Islet of Langerhans (tissue), 1 donor: ENCODE data around the gene DUSP16.
A peak's percentile ranks its signal among the peaks of the same experiment; 100 is the strongest.
"Not testable (repeated sequence)": the region's sequence is repeated elsewhere in the genome, so short reads cannot be mapped to it uniquely, and the experiment has no call there.

Experiments
- FAIRE-seq: peaks from one replicate; lab custom pipeline; 2011; peaks lifted over from hg19 to GRCh38; lab: Jason Lieb, UNC

The DUSP16 gene

DNA sequence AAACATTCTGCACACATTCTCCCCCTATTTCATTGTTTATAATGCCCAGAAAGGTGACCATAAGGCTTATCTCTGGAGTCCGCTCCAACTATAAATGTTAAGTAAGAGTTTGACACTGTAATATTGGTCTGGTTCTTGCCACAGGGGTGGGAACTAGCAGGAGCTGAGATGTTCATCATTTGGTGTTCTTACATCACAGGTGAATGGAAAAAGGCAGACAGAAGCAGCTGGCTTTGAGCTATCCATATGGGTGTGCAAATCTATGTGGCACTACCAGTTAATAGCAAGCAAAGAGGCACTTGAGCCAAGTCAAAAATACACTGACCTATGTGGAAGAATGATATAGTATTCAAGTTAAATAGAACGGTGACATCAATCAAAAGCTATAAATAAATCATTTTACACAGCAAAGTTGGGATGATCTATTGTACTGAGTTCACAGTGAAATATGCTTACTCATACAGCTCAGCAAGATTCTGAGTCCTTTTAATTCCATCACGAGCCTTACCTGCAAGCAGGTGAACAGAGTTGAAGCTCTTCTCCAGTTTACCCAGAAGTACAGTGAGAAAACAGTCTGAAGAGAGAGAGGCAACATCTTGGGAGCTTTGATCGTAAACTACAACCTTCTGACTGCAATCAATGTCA, 43.2 kb downstream of the DUSP16 start:
- no peak for FAIRE-seq

DNA sequence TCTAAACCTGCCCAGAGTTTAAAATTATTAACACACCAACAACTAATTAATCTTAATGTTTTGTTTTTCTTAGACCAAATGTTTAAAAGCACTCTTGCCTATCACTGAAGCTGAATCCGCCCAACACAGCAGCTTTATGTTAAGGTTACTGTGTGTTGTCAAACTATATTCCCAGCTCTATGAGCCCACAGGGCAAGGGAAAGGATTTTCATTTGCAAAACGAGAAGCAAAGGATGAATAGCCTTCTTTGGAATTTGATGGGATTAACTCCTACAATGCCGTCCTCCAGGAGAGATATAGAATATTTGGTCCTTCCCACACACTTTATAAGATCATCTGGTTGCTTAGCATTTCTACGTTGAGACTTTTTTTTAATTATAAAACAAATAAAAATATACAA, 43.7 kb downstream of the DUSP16 start:
- peak; percentile 24 for FAIRE-seq

DNA sequence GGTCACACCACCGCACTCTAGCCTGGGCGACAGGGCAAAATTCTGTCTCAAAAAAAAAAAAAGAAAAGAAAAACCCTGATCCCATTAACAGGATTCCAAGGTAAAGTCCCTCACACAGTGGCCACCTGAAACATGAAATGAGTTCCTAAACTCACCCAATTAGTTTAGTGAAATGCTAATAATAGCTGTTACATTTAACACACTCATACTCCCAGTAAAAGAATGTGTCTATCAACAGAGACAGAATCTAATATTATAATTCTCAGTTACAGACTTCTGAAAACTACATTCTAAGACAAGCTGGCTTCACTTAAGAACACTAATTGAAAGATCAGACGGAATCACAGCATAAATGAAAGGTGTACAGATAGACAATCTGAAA, 44.2 kb downstream of the DUSP16 start:
- no peak for FAIRE-seq

DNA sequence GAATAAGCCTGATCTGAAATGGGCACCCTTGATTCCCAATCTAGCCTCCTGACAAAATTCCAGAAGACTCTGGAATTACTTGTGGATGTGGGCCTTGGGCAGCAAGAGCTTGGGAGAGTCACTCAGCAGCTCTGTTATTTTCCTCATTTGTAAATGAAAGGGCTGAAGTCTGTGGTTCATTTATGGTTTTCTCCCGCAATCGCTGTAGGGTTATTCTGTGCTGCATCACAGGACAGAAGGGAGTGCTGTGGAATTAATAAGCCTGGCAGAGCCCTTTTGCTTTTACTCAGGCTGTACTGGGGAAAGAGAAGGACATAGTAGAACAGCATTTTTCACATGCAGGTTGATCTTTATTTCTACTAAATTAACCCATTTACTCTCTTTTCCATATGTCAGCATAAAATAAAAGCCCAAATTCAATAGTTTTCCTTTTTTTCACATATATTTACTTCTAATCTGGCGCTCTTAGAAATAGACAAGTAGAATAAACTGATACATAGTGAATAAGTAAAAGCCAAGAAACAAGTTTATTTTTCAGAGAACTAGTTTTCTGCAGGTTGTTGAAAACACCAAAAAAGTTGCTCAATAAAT, 49.2 kb downstream of the DUSP16 start:
- no peak for FAIRE-seq

DNA sequence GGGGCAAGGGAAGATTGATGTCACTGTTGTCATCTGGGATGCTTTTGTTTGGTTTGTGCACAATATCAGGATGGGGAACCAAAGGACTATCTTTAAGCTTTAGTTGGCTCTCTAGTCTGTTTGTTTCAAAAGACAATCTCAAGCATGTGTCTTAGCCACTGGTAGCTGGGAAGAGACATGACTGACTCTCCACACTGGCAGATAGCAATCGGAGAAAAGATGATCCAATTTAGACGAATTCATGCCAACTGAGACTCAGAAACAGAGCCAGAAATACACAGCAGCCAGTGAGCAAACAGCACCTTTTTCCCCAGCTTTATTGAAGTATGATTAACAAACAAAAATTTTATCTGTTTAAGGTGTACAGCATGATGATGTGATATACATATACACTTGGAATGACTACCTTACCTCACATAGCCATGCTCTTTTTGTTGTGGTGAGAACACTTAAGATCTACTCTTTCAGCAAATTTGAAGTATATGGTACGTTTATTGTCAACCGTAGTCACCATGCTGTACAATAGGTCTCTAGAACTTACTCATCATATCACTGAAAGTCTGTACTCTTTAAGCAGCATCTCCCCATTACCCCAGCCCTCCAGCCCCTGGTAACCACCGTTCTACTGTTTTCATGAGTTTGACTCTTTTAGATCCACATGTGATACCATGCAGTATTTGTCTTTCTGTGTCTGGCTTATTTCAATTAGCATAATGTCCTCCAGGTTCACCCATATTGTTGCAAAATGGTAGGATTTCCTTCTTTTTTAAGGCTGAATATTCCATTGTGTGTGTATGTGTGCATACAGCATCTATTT, 50.6 kb downstream of the DUSP16 start:
- no peak for FAIRE-seq

DNA sequence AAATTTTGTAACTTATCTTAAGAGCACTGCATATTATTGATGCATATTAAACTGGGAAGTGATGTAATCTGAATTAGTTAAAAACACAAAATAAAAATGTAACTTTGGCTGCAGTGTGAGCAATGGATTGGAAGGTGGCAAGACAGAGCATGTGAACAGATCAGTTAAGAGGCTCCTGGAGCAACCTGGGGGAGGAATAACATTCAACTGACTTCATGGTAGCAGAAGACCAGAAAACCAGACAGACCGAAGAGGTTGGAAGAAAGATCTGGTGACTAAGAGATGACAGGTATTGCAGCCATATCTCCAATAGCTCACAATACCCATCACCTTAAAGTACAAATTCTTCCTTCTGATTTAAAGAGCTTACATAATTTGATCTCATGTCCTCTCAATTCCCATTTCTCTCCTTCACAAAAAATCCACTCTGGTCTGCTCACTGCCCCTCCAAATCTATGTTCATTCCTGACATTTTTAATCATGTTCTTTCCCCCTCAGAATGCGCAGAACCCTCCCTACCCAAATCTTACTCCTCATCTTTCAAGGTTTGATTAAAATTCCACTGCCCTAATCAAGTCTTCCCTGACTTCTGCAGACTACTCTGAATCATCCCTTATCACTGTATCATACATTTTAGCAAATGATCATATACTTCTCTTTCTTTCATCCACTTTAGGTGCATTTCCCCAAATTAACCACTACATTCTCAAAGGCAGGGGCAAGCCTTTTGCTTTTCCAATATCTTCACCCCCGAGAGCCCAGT, 51.5 kb downstream of the DUSP16 start:
- FAIRE-seq = peak; percentile 27

DNA sequence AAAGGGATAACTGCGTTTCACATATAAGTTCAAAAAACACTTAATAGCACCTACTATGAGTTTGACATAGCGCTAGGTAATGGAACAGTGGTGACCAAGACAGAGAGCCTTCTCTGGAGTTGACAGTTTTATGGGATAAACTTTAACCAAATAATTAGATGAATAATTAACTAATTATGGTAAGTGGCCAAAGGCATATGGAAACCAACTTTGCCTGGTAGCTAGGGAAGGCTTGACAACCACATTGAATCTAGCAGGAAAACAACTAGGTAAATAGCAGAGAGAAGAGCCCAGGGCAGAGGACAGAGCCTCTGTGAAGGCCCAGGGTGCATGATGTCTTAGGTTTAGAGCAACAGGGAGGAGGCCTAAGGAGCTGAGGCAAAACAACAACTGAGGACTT, 52.1 kb downstream of the DUSP16 start:
- FAIRE-seq = peak; percentile 81

DNA sequence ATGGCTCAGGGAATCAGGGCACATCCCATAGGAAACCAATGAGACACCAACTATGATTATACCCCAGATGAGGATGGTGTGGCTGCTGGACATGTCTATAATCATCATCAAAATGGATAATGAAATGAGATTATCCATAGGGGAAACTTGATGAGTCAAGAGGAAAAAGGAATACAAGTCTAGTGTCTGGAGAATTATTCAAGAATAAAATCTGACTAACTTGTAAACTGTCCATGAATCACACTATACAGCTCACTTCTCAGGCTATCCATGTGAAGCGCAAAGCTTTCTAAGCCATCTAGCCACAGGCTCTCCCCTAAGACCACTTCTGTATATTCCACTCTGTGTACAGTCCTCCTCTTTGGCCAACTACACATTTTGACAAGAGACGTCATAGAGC, 52.5 kb downstream of the DUSP16 start:
- FAIRE-seq = no peak

DNA sequence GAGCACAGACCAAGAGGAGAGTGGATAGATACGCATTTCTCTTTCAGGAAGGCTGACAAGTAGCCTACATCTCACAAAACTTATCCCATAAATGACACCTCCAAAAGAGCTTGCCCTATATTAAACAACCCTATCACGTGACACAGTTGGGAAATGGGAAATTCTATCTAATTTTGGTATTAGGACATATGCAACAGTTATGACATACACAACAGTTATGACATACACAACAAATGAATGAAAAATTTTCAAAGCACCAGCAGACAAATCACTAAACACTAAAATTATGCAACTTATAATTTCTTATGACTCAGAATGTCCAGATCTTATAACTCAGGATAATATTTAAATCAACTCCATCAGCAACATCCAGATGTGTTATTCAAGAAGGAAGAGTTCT, 54.1 kb downstream of the DUSP16 start:
- no peak for FAIRE-seq

DNA sequence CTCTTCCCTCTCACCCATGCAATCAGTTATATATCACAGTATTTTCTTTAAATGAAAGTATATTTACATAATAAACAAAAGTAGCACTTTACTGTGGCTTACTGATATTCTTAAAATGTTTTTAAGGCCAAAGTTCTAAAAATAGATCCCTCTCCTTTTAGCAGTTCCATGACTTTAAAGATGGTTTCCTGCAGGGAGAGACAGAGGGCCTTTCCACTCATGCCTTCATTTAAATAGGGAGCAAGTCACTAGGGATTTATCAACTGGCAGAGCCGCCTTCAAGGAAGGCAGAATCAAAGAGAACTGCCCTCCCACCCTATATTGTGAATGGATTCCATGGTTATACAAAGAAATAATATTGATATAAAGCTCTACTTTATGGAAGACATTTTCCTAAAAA, 55.5 kb downstream of the DUSP16 start:
- no peak for FAIRE-seq

DNA sequence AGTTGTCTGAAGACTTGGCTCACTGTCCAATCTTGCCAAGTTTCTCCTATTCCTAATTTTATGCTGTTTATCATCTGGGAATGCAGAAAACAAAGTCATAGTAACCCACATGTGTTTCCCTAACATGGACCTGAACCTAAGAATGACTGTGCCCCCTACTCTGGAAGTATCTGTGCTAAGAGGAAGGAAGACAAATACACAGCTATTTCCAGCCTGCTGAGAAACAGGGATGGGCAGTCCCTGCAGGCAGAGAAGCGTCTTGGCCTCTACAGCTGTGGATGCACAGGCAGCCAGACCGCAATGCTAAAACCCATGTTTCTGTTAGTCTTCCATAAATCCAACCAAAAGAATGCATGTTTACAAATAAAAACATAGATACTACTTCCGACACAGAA, 56.2 kb downstream of the DUSP16 start:
- FAIRE-seq = no peak

DNA sequence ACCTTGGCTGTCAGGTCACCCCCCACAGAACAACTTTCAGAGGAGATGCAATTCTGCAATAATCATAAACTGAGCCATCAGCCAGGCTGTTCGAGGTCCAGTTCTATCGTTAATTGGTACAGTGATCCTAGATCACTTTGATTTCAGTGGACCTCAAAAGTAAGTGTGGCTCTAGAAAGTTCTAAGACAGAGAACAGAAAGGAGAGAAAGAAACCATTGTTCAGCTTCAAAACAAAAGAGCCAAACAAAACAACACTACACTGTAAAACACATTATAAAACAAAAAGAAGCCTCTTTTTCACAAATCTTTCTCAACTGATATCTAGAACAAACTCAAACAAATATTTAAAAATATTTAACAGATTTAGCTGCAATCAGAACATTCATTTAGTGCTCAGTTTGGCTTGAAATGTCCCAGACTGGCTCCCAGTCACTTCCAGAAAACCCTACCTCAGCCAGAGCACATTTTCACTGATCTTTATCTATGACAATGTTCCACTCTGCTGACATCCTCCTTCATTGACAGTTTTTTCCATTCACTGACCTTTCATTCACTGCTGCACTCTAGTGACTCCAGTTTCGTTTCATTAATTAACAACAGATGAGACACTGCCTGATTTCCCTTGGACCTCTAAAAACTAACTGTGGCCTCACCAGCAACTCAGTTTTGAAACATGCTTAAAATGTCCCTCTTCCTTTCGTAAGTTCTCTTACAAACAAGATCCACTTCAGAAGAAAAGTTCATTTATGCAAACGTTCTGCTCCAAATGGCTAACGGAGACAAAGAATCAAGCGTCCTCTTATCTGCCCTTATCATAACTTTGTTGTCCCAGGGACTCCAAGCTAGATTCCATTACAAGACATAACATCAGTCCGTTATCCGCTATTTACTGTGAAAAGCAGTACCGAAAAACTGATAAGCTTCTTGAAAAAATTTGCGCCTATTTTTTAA, 56.8 kb downstream of the DUSP16 start:
- FAIRE-seq = peak; percentile 33

DNA sequence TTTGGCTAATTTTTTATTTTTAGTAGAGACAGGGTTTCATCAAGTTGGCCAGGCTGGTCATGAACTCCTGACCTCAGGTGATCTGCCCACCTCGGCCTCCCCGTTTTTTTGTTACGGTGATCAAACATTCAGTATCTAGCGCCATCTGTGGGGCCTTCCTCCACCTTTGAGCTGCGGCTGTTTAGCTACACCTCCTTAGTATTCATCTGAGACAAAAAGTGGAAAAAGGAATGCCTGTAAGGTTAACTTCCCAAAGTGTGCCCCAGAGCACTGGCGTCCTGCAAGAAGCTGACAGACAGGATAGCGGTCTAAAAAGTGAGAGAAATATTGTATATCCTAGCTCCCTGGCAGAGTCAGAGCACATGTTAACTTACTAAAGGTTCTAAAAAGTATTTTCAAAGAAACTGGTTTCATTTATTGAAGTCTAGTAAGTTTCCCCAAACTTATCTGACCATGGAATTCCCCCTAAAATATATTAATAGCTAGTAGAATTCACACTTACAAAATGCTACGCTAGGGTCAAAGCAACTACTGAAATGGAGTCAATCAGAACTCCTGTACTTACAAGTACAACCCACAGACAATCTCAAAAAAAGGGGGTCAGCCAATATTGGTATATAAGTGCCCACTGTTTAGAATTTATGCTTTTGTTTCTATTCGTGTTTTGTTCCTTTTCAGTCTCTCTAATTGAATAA, 59.1 kb downstream of the DUSP16 start:
- FAIRE-seq = no peak

DNA sequence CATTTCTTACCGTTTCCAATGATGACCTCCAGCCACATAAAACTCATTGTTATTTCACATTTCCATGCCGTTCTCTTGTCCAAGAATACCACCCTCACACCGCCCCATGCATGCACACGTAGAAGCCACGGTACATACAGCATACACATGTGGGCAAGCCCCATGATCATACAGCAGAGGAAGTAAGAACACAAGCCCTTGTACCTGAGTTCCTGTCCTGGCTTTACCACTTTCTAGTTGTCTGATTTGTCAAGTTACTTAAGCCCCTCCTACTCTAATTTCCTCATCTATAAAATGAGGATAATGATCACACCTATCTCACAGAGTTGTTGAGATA, 59.9 kb downstream of the DUSP16 start:
- FAIRE-seq = no peak

DNA sequence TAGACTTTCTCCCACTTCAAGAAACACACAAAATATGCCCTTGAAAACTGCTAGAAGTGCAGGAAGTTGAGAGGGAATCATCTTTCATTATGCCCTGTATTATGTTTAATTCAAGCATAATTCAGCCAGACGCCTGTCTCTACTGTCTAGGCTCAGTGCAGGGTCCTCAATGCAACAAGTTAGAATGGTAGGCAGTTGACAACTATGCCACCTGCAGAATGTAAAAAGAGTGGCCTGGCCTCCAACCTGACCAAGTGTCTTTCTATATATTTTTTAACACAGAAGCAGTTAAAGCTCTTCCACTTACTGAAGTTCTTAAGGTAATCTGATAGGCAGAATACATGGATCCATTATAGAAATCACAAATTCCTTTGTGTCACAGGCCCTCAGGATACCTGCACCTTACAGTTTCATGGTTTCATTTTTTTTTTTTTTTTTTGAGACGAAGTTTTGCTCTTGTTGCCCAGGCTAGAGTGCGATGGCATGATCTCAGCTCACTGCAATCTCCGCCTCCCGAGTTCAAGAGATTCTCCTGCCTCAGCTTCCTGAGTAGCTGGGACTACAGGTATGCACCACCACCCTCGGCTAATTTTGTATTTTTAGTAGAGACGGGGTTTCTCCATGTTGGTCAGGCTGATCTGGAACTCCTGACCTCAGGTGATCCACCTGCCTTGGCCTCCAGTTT, 60.4 kb downstream of the DUSP16 start:
- not testable (repeated sequence) for FAIRE-seq

DNA sequence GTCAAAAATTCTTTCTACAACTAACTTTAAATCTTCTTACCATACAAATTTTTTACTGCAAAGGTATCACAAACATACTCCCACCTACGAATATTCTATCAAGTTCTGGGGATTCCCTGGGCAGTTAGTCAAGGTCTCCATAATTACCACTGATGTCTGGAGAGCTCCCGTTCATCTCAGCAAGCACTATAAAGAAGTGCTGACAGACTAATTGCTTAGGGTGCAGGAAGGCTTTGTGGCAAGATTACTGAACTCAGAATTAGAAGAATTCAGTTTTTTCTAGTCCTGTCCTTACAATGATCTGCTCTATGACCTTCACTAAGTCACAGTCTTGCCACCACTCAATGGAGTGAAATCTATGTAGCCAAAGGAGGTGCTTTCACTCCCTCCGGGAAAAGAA, 61.5 kb downstream of the DUSP16 start:
- FAIRE-seq = no peak

DNA sequence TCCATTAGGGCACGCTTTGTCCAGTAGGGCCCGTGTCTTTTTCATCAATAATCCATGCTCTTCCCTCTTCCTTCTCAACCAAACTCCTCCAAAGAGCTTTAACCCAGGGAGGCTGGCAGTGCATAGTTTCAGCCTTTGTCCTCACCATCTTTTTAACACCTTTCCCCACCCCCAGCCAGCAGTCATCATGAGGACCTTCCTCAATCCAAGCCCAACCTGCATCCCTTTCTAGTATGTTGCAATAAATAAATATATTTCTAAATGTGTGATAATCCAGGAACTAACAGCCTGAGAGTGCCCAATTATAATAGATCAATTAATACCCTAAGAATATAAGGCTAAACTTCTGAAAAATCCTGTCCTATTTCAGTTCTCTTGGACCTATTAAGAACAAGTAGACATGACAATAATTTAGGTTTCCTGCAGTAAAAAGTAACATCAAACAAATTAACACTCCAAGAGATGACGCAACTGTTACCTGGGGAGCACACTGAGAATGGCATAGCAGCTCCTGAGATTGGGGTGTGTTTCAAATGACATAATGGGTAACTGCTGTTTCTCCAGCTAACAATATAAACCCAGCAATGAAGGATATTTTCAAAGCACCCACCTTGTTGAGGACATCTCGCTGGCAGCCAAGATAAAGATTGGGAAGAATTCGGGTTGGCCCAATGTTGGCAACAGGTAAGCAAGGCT, 62.6 kb downstream of the DUSP16 start:
- no peak for FAIRE-seq

DNA sequence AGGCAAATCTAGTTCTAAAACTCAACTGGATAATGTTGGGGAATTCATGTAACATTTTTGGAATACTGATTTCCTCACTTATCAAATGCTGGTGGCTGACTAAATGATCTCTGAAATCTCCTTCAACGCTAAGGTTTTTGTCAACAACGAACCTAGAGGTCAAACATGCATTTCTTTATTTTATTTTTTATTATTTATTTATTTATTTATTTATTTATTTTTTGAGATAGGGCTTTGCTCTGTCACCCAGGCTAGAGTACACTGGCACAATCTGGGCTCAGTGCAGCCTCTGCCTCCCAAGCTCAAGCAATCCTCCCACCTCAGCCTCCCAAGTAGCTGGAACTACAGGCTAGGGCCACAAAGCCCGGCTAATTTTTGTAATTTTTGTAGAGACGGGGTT, 64.5 kb downstream of the DUSP16 start:
- FAIRE-seq = no peak

DNA sequence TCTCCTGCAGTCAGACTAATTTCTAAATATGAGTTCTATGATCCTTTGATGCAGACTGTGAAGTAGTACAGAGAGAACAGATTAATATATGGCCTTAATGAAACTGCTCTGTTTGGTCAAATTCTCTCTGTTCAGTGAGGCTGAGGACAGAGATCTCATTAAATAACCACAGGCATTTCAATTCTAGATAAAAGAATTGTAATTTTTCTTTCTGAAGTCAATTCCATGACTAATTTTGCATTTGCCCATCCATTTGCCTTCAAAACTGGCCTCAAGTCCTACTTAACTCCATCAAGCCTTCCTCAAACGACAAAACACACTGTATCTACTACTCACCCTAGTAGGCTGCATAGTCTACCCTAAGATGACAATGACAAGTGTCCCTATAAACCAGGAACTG, 67.1 kb downstream of the DUSP16 start:
- FAIRE-seq = no peak

DNA sequence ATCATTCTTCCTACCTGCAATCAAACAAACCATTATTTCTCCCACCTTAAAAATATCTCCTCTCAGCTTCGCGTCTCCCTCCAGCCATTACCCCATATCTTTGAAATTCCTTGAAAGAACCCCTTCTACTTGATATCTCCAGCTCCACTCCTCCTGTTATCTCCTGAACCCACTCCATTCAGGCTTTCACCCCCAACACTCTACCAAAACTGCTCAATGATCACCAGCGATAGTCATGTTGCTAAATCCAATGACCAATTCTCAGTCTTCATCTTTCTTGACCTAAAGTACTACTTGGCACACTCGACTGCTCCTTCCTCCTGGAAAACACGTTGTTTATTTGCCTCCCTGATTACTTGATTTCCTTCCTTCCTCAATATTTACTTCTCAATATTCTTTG, 70.1 kb downstream of the DUSP16 start:
- no peak for FAIRE-seq
